HEK293 (cell line): ENCODE data around the gene PHTF1.

ENCODE experiments used
- CTCF ChIA-PET: fragments of 350-600 bp; formaldehyde crosslinking; extraction: SDS; loops from one replicate; lab custom pipeline; 2021; ENCODE audit warnings: antibody characterized with exemption; lab: Yijun Ruan, JAX
- POLR2A ChIA-PET: fragments of 300-600 bp; formaldehyde crosslinking; extraction: SDS; loops from one replicate; lab custom pipeline; 2020; ENCODE audit warnings: antibody characterized with exemption, inconsistent platforms; lab: Yijun Ruan, JAX
- H3K27ac ChIP-seq: fragments of 200-500 bp; sonication (Bioruptor generic); 2 replicates; pipeline ENCODE4 v1.5.1; 2014; ENCODE audit warnings: low read depth, low read length, control low read depth, inconsistent platforms; ENCODE audit errors: extremely low read depth
- H3K36me3 ChIP-seq, 2 experiments: fragments of 200-500 bp in 1 of 2; sonication (Bioruptor generic) in 1 of 2; 1 replicate in 1 of 2; 2 replicates in 1 of 2; pipeline ENCODE4 v1.5.1; 2014 to 2017; ENCODE audit warnings: inconsistent platforms in 2 of 2, low read length in 2 of 2; ENCODE audit not compliant: control insufficient read depth in 2 of 2, insufficient read depth in 1 of 2
- H3K4me1 ChIP-seq: fragments of 200-500 bp; sonication (Bioruptor generic); 2 replicates; pipeline ENCODE4 v1.5.1; 2014; ENCODE audit warnings: mild to moderate bottlenecking, low read length, inconsistent platforms; ENCODE audit not compliant: control insufficient read depth, insufficient read depth
- H3K4me3 ChIP-seq: 2 replicates; pipeline ENCODE4 v1.5.1; 2011; ENCODE audit warnings: low read depth, mild to moderate bottlenecking, control low read depth, low read length, moderate library complexity
- H3K9me3 ChIP-seq: fragments of 200-500 bp; sonication (Bioruptor generic); 2 replicates; pipeline ENCODE4 v1.5.1; 2014; ENCODE audit warnings: low read depth, low read length, inconsistent platforms; ENCODE audit not compliant: control insufficient read depth, insufficient read depth
- EGR2 ChIP-seq: fragments of 450-650 bp; formaldehyde crosslinking; IDR thresholded peaks from 2 replicates; pipeline ENCODE4 v1.5.1; 2016; ENCODE audit warnings: low read depth, missing biosample characterization, missing genetic modification characterization
- KLF1 ChIP-seq: fragments of 450-650 bp; formaldehyde crosslinking; IDR thresholded peaks from 2 replicates; pipeline ENCODE4 v1.5.1; 2016; ENCODE audit warnings: missing biosample characterization, missing genetic modification characterization
- SCRT2 ChIP-seq: fragments of 450-650 bp; formaldehyde crosslinking; IDR thresholded peaks from 2 replicates; pipeline ENCODE4 v1.5.1; 2016; ENCODE audit warnings: missing biosample characterization, missing genetic modification characterization
- ZBTB8A ChIP-seq: fragments of 450-650 bp; formaldehyde crosslinking; IDR thresholded peaks from 2 replicates; pipeline ENCODE4 v1.5.1; 2016; ENCODE audit warnings: missing biosample characterization, missing genetic modification characterization
- ZNF10 ChIP-seq: fragments of 450-650 bp; formaldehyde crosslinking; IDR thresholded peaks from 2 replicates; pipeline ENCODE4 v1.5.1; 2017; ENCODE audit warnings: missing biosample characterization, missing genetic modification characterization
- ZNF133 ChIP-seq: fragments of 450-650 bp; formaldehyde crosslinking; IDR thresholded peaks from 2 replicates; pipeline ENCODE4 v1.5.1; 2016; ENCODE audit warnings: missing biosample characterization, missing genetic modification characterization
- ZNF155 ChIP-seq: fragments of 450-650 bp; formaldehyde crosslinking; IDR thresholded peaks from 2 replicates; pipeline ENCODE4 v1.5.1; 2016; ENCODE audit warnings: missing biosample characterization, missing genetic modification characterization
- ZNF223 ChIP-seq: fragments of 450-650 bp; formaldehyde crosslinking; IDR thresholded peaks from 2 replicates; pipeline ENCODE4 v1.5.1; 2016; ENCODE audit warnings: missing biosample characterization, missing genetic modification characterization
- ZNF24 ChIP-seq: fragments of 450-650 bp; formaldehyde crosslinking; IDR thresholded peaks from 2 replicates; pipeline ENCODE4 v1.5.1; 2016; ENCODE audit warnings: missing biosample characterization, missing genetic modification characterization
- ZNF274 ChIP-seq, 2 experiments: fragments of 200-500 bp in 1 of 2; fragments of 450-650 bp in 1 of 2; sonication (Bioruptor generic) in 1 of 2; formaldehyde crosslinking in 1 of 2; IDR thresholded peaks; 2 replicates each; pipeline versions ENCODE4 v1.5.1 to v1.6.1; 2014 to 2016; ENCODE audit warnings: borderline replicate concordance in 1 of 2, inconsistent platforms in 1 of 2, low read length in 1 of 2, missing biosample characterization in 1 of 2, missing genetic modification characterization in 1 of 2
- ZNF292 ChIP-seq: fragments of 450-650 bp; formaldehyde crosslinking; IDR thresholded peaks from 2 replicates; pipeline ENCODE4 v1.5.1; 2016; ENCODE audit warnings: low read depth, missing biosample characterization, missing genetic modification characterization, borderline replicate concordance
- ZNF391 ChIP-seq: fragments of 450-650 bp; formaldehyde crosslinking; IDR thresholded peaks from 2 replicates; pipeline ENCODE4 v1.5.1; 2016; ENCODE audit warnings: low read depth, missing biosample characterization, missing genetic modification characterization, borderline replicate concordance
- ZNF571 ChIP-seq: fragments of 450-650 bp; formaldehyde crosslinking; IDR thresholded peaks from 2 replicates; pipeline ENCODE4 v1.5.0; 2017; ENCODE audit warnings: missing biosample characterization, missing genetic modification characterization
- ZNF624 ChIP-seq: fragments of 450-650 bp; formaldehyde crosslinking; IDR thresholded peaks from 2 replicates; pipeline ENCODE4 v1.5.1; 2017; ENCODE audit warnings: missing biosample characterization, missing genetic modification characterization
- ZNF629 ChIP-seq: fragments of 450-650 bp; formaldehyde crosslinking; IDR thresholded peaks from 2 replicates; pipeline ENCODE4 v1.5.1; 2017; ENCODE audit warnings: missing biosample characterization, missing genetic modification characterization
- ZNF664 ChIP-seq: fragments of 450-650 bp; formaldehyde crosslinking; IDR thresholded peaks from 2 replicates; pipeline ENCODE4 v1.5.1; 2016; ENCODE audit warnings: missing biosample characterization, missing genetic modification characterization
- ZNF707 ChIP-seq: fragments of 450-650 bp; formaldehyde crosslinking; IDR thresholded peaks from 2 replicates; pipeline ENCODE4 v1.5.1; 2016; ENCODE audit warnings: missing biosample characterization, missing genetic modification characterization
- ZNF777 ChIP-seq: fragments of 450-650 bp; formaldehyde crosslinking; IDR thresholded peaks from 2 replicates; pipeline ENCODE4 v1.5.1; 2017; ENCODE audit warnings: missing biosample characterization, missing genetic modification characterization, borderline replicate concordance
- ZSCAN16 ChIP-seq: fragments of 450-650 bp; formaldehyde crosslinking; IDR thresholded peaks from 2 replicates; pipeline ENCODE4 v1.5.1; 2016; ENCODE audit warnings: missing biosample characterization, missing genetic modification characterization
- TF ChIP-seq, protein P1 (sequence below): fragments of 450-650 bp; formaldehyde crosslinking; conservative IDR thresholded peaks from 2 replicates; pipeline ENCODE4 v1.5.1; 2016; ENCODE audit warnings: low read depth, missing biosample characterization, missing genetic modification characterization
- TF ChIP-seq, protein P2 (sequence below): fragments of 450-650 bp; formaldehyde crosslinking; IDR thresholded peaks from 2 replicates; pipeline ENCODE4 v1.5.1; 2016; ENCODE audit warnings: missing biosample characterization, missing genetic modification characterization, borderline replicate concordance
- TF ChIP-seq, protein P3 (sequence below): fragments of 450-650 bp; formaldehyde crosslinking; IDR thresholded peaks from 2 replicates; pipeline ENCODE4 v1.5.1; 2016; ENCODE audit warnings: missing biosample characterization, missing genetic modification characterization
- TF ChIP-seq, protein P4 (sequence below): fragments of 450-650 bp; formaldehyde crosslinking; IDR thresholded peaks from 2 replicates; pipeline ENCODE4; 2016; ENCODE audit warnings: missing biosample characterization, missing genetic modification characterization

The PHTF1 gene

DNA sequence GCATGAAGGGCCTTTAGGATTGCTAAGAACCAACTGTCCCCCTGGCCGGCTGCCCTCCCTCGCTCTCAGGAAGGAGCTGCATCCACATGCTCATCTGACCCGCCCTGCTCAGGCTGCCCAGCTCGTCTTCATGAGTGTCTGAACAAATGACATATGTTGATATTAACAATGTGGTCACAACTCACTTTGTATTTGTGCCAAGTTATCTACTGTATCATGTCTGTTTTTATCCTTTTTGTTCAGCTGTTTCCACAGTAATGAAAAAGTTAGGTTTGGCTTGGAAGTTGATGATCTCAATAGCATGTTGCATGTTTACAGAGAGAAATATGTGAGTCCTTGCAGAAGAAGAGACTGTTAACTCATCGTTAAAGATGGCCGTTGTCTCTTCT is 75.1 kb downstream of the PHTF1 start:
- Histone ChIP-seq H3K27ac (no peak overlapping the region), H3K9me3 (no peaks in the 10 kb centered on the region), H3K4me3 (no peak overlapping the region), H3K36me3 (peaks cover 0 to 17% of the 10 kb centered on the region in 2 experiments; a peak in 1 of 3 replicates), H3K4me1 (no peaks in the 10 kb centered on the region)
- TF ChIP-seq SCRT2 (tag by site-specific recombination) (peak; percentile 43), ZNF707 (tag by site-specific recombination) (no peak)
- ChIA-PET CTCF (no interaction called here), POLR2A (no interaction called here)

DNA sequence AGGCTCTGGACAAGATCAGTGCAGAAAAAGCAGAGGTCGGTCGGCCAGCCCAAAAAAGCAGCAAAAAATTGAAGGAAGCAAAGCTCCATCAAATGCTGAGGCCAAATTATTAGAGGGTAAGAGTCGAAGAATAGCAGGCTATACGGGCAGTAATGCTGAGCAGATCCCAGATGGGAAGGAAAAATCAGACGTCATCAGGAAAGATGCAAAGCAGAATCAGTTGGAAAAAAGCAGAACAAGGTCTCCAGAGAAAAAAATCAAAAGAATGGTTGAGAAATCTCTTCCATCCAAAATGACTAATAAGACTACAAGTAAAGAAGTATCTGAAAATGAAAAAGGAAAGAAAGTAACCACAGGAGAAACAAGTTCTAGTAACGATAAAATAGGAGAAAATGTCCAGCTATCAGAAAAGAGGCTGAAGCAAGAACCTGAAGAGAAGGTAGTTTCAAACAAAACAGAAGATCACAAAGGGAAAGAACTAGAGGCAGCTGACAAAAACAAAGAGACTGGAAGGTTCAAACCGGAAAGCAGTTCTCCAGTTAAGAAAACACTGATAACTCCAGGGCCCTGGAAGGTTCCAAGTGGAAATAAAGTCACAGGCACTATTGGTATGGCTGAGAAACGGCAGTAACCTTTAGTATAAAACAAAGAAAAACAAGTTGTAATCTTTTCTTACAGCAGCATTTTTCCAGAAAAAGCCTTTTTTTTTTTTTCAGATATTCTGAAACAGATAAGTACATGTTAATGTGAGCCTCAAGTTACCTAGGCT is 75.7 kb downstream of the PHTF1 start:
- CTCF ChIA-PET: no interaction called here

DNA sequence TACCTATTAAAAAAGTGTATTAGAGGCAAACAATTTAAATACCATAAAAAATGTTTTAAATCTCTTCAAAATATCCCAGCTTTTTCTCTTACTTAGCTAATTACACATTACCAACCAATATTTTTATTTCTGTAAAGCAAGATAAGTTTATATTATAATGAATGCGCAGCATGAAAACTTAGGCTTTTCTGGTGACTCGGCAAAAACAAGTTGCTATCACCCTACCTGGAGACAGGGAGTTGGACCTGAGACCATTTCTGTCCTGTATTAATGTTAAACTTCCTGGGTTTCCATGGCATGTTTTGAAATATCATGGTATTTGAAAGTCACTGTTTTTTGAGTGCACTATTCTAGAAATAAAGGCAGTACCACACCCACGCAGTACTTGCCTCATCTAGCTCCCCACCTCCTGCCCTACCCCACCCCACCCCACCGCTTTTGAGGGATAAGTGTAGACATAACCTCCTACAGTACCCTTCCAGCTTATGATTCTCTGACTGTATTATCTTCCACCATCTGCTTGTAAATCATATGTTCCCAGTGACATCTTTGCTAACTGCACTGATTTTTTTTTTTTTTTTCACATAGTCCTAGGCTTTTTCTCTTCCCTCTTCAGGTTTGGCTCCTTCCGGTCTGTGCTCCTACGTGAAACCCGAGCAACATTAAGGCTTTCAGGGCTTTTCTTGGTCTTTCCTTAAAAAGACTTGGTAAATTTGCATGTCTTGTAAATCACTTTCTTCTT is 77.5 kb downstream of the PHTF1 start:
- TF ChIP-seq ZNF223 (tag by site-specific recombination) (no peak), ZNF10 (tag by site-specific recombination) (no peak), EGR2 (tag by site-specific recombination) (0 out of 2 replicates have a peak, but pooled peaks have one; percentile 8), ZBTB8A (tag by site-specific recombination) (no peak), KLF1 (0 out of 2 replicates have a peak, but pooled peaks have one; percentile 13), ZSCAN16 (no peak), ZNF664 (tag by site-specific recombination) (no peak)
- TF ChIP-seq, protein P1, sequence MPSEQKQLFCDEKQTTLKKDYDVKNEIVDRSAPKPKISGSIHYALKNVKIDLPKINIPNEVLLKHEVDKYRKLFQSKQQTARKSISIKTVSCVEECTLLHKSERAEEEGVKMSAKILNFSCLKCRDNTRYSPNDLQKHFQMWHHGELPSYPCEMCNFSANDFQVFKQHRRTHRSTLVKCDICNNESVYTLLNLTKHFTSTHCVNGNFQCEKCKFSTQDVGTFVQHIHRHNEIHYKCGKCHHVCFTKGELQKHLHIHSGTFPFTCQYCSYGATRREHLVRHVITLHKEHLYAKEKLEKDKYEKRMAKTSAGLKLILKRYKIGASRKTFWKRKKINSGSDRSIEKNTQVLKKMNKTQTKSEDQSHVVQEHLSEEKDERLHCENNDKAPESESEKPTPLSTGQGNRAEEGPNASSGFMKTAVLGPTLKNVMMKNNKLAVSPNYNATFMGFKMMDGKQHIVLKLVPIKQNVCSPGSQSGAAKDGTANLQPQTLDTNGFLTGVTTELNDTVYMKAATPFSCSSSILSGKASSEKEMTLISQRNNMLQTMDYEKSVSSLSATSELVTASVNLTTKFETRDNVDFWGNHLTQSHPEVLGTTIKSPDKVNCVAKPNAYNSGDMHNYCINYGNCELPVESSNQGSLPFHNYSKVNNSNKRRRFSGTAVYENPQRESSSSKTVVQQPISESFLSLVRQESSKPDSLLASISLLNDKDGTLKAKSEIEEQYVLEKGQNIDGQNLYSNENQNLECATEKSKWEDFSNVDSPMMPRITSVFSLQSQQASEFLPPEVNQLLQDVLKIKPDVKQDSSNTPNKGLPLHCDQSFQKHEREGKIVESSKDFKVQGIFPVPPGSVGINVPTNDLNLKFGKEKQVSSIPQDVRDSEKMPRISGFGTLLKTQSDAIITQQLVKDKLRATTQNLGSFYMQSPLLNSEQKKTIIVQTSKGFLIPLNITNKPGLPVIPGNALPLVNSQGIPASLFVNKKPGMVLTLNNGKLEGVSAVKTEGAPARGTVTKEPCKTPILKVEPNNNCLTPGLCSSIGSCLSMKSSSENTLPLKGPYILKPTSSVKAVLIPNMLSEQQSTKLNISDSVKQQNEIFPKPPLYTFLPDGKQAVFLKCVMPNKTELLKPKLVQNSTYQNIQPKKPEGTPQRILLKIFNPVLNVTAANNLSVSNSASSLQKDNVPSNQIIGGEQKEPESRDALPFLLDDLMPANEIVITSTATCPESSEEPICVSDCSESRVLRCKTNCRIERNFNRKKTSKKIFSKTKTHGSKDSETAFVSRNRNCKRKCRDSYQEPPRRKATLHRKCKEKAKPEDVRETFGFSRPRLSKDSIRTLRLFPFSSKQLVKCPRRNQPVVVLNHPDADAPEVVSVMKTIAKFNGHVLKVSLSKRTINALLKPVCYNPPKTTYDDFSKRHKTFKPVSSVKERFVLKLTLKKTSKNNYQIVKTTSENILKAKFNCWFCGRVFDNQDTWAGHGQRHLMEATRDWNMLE (tag by site-specific recombination): no peak
- Histone ChIP-seq H3K36me3 (peaks cover 0 to 17% of the 10 kb centered on the region in 2 experiments; a peak in 1 of 3 replicates), H3K4me1 (no peaks in the 10 kb centered on the region), H3K27ac (no peak overlapping the region), H3K4me3 (no peak overlapping the region), H3K9me3 (no peaks in the 10 kb centered on the region)
- CTCF ChIA-PET: interaction anchor here (0.5 to 1.0 kb wide), 4 partner anchors 374 to 609 kb away, joined by 3 to 5 read pairs (median 4); partner anchors contain the start of gene LRIG2
- POLR2A ChIA-PET: no interaction called here

More for the DNA sequence above, 75.7 kb downstream of the PHTF1 start:
- Histone ChIP-seq H3K4me1 (no peaks in the 10 kb centered on the region), H3K27ac (no peak overlapping the region), H3K9me3 (no peaks in the 10 kb centered on the region), H3K4me3 (no peak overlapping the region), H3K36me3 (peaks cover 0 to 17% of the 10 kb centered on the region in 2 experiments; a peak in 1 of 3 replicates)
- TF ChIP-seq ZNF292 (no peak), ZNF10 (tag by site-specific recombination) (no peak), ZNF274 (IDR thresholded peaks at IDR 0.05; ENCODE audit: low read length) (no peak), ZNF274 (tag by site-specific recombination; IDR thresholded peaks at IDR 0.05; ENCODE audit: borderline replicate concordance) (no peak), ZNF133 (no peak), ZNF391 (tag by site-specific recombination) (no peak), ZNF629 (tag by site-specific recombination) (no peak), ZNF777 (tag by site-specific recombination) (no peak), ZNF155 (no peak), ZNF624 (tag by site-specific recombination) (no peak), ZNF571 (tag by site-specific recombination) (no peak), ZNF24 (tag by site-specific recombination) (no peak)
- TF ChIP-seq, protein P2, sequence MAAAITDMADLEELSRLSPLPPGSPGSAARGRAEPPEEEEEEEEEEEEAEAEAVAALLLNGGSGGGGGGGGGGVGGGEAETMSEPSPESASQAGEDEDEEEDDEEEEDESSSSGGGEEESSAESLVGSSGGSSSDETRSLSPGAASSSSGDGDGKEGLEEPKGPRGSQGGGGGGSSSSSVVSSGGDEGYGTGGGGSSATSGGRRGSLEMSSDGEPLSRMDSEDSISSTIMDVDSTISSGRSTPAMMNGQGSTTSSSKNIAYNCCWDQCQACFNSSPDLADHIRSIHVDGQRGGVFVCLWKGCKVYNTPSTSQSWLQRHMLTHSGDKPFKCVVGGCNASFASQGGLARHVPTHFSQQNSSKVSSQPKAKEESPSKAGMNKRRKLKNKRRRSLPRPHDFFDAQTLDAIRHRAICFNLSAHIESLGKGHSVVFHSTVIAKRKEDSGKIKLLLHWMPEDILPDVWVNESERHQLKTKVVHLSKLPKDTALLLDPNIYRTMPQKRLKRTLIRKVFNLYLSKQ (tag by site-specific recombination): no peak
- TF ChIP-seq, protein P3, sequence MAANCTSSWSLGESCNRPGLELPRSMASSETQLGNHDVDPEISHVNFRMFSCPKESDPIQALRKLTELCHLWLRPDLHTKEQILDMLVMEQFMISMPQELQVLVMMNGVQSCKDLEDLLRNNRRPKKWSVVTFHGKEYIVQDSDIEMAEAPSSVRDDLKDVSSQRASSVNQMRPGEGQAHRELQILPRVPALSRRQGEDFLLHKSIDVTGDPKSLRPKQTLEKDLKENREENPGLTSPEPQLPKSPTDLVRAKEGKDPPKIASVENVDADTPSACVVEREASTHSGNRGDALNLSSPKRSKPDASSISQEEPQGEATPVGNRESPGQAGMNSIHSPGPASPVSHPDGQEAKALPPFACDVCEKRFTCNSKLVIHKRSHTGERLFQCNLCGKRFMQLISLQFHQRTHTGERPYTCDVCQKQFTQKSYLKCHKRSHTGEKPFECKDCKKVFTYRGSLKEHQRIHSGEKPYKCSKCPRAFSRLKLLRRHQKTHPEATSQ (tag by site-specific recombination): no peak
- TF ChIP-seq, protein P4, sequence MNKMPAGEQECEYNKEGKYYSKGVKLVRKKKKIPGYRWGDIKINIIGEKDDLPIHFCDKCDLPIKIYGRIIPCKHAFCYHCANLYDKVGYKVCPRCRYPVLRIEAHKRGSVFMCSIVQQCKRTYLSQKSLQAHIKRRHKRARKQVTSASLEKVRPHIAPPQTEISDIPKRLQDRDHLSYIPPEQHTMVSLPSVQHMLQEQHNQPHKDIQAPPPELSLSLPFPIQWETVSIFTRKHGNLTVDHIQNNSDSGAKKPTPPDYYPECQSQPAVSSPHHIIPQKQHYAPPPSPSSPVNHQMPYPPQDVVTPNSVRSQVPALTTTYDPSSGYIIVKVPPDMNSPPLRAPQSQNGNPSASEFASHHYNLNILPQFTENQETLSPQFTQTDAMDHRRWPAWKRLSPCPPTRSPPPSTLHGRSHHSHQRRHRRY: no peak
- POLR2A ChIA-PET: no interaction called here
